MCF 10A (cell line): ENCODE results near the gene TLE3. TPM values are rescaled to one million over a fixed set of nuclear protein-coding genes. Genes with fewer than 3 reads are reported as not detected.

ENCODE experiments used
- BruUV-seq: library from RNA; stranded (reverse); fragments of 400-500 nt; replicated peaks from 2 replicates; lab custom pipeline; 2021; lab: Mats Ljungman, UMichigan
- CTCF ChIA-PET: fragments of 300-600 bp; sonication (Branson Sonifier 250); formaldehyde crosslinking; extraction: SDS; loops from one replicate; lab custom pipeline; 2021; ENCODE audit warnings: antibody characterized with exemption, inconsistent platforms; lab: Yijun Ruan, JAX
- POLR2A ChIA-PET: fragments of 300-600, 350-650 bp; sonication (Branson Sonifier 250); formaldehyde crosslinking; extraction: SDS; loops from one replicate; lab custom pipeline; 2020; ENCODE audit warnings: antibody characterized with exemption, inconsistent platforms; lab: Yijun Ruan, JAX
- DNase-seq: peaks from one replicate; pipeline ENCODE4 v3.0.0-alpha.2; 2018; ENCODE audit not compliant: unreplicated experiment
- H3K27ac Mint-ChIP-seq: one replicate; pipeline ENCODE4 v1.8.0; 2022; ENCODE audit warnings: mild to moderate bottlenecking, low read depth, mixed read lengths; ENCODE audit not compliant: unreplicated experiment
- H3K27me3 Mint-ChIP-seq: one replicate; pipeline ENCODE4 v1.8.0; 2022; ENCODE audit warnings: mixed read lengths; ENCODE audit not compliant: insufficient read depth, unreplicated experiment
- H3K36me3 Mint-ChIP-seq: one replicate; pipeline ENCODE4 v1.8.0; 2022; ENCODE audit warnings: mild to moderate bottlenecking, moderate library complexity, mixed read lengths; ENCODE audit not compliant: insufficient read depth, unreplicated experiment
- H3K4me1 Mint-ChIP-seq: one replicate; pipeline ENCODE4 v1.8.0; 2022; ENCODE audit warnings: mixed read lengths; ENCODE audit not compliant: insufficient read depth, unreplicated experiment
- H3K4me3 Mint-ChIP-seq: one replicate; pipeline ENCODE4 v1.8.0; 2022; ENCODE audit warnings: mild to moderate bottlenecking, moderate library complexity, mixed read lengths; ENCODE audit not compliant: unreplicated experiment
- H3K9me3 Mint-ChIP-seq: one replicate; pipeline ENCODE4 v1.8.0; 2022; ENCODE audit warnings: mixed read lengths; ENCODE audit not compliant: unreplicated experiment
- intact Hi-C: fragments of 100-400 bp; cut with micrococcal nuclease; formaldehyde crosslinking; loops from 2 replicates; pipeline ENCODE4 v1.14.1; 2022
- total RNA-seq: library from RNA; stranded (reverse); gene quantifications from 2 replicates; pipeline ENCODE4 v1.2.3, GENCODE V29; 2022
- TF ChIP-seq, protein P1 (sequence below): fragments of 200-600 bp; IDR thresholded peaks from one replicate; pipeline ENCODE4 v1.8.0; 2022; ENCODE audit warnings: antibody characterized with exemption, mild to moderate bottlenecking; ENCODE audit not compliant: unreplicated experiment

The TLE3 gene
- total RNA-seq, 1 experiment from 2014 or later = 23.2 TPM

GRCh38 chr15:70077188-70078147, 20.2 kb downstream of the TLE3 start:
- CTCF ChIA-PET = no interaction called here
- Mint-ChIP-seq H3K4me3 (no peak overlapping the region), H3K27me3 (no peaks in the 10 kb centered on the region), H3K9me3 (no peaks in the 10 kb centered on the region), H3K36me3 (peaks cover 31% of the 10 kb centered on the region), H3K27ac (no peak overlapping the region), H3K4me1 (no peaks in the 10 kb centered on the region)
- TF ChIP-seq, protein P1, sequence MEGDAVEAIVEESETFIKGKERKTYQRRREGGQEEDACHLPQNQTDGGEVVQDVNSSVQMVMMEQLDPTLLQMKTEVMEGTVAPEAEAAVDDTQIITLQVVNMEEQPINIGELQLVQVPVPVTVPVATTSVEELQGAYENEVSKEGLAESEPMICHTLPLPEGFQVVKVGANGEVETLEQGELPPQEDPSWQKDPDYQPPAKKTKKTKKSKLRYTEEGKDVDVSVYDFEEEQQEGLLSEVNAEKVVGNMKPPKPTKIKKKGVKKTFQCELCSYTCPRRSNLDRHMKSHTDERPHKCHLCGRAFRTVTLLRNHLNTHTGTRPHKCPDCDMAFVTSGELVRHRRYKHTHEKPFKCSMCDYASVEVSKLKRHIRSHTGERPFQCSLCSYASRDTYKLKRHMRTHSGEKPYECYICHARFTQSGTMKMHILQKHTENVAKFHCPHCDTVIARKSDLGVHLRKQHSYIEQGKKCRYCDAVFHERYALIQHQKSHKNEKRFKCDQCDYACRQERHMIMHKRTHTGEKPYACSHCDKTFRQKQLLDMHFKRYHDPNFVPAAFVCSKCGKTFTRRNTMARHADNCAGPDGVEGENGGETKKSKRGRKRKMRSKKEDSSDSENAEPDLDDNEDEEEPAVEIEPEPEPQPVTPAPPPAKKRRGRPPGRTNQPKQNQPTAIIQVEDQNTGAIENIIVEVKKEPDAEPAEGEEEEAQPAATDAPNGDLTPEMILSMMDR = no peak
- no peak for DNase-seq
- POLR2A ChIA-PET = interaction anchor here (1.2 kb wide), 1 partner anchor 203 kb away, joined by 3 read pairs; no protein-coding TSS in a partner anchor
- intact Hi-C loops = no loop called here
- BruUV-seq = no TSS peak

DNA sequence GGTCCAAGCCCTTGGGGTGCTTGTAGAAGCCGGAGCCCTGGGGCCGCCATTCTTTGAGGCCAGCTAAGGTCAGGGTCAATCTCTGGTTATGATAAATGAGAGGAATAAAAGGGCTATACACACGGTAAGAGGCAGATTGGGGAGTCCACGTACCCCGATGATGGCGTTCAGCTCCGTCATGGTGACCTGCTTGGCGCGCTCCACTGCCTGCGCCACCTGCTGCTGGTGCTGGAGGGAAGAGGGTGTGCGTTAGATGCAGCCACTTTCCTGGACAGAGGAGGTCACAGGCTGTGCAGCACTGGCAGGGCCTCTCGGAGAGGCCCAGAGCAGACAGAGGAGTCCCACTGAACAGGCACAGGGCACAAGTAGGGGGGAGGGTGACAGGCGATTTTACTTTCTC, 23.3 kb downstream of the TLE3 start:
- no TSS peak for BruUV-seq
- no peak for DNase-seq
- Mint-ChIP-seq H3K4me1 (no peaks in the 10 kb centered on the region), H3K36me3 (peaks cover 26% of the 10 kb centered on the region), H3K27me3 (no peaks in the 10 kb centered on the region), H3K27ac (no peak overlapping the region), H3K4me3 (no peak overlapping the region), H3K9me3 (no peaks in the 10 kb centered on the region)
- ChIA-PET POLR2A (no interaction called here), CTCF (interaction anchor here (1.0 to 1.1 kb wide), 2 partner anchors 8 to 54 kb away, joined by 3 read pairs; no protein-coding TSS in a partner anchor)
- TF ChIP-seq, protein P1 = no peak
- intact Hi-C loops = no loop called here

- CTCF ChIA-PET = interaction anchor here (0.8 kb wide), 1 partner anchor 387 kb away, joined by 3 read pairs; no protein-coding TSS in a partner anchor
- no peak overlapping the region for H3K4me3 Mint-ChIP-seq
- DNase-seq = no peak
- H3K4me1 Mint-ChIP-seq = no peaks in the 10 kb centered on the region
- peaks cover 20% of the 10 kb centered on the region for H3K36me3 Mint-ChIP-seq
- POLR2A ChIA-PET = no interaction called here
- intact Hi-C loops = no loop called here
- H3K9me3 Mint-ChIP-seq = no peaks in the 10 kb centered on the region
- TF ChIP-seq, protein P1 = no peak
- H3K27ac Mint-ChIP-seq = no peak overlapping the region
- no peaks in the 10 kb centered on the region for H3K27me3 Mint-ChIP-seq
- BruUV-seq = no TSS peak
Observed at GRCh38 chr15:70072479-70072878, 25.2 kb downstream of the TLE3 start.

- POLR2A ChIA-PET = no interaction called here
- no peaks in the 10 kb centered on the region for H3K9me3 Mint-ChIP-seq
- TF ChIP-seq, protein P1 = no peak
- no peak overlapping the region for H3K4me3 Mint-ChIP-seq
- no peak overlapping the region for H3K27ac Mint-ChIP-seq
- no peaks in the 10 kb centered on the region for H3K27me3 Mint-ChIP-seq
- DNase-seq = no peak
- peaks cover 18% of the 10 kb centered on the region for H3K36me3 Mint-ChIP-seq
- BruUV-seq = no TSS peak
- intact Hi-C loops = no loop called here
- no peaks in the 10 kb centered on the region for H3K4me1 Mint-ChIP-seq
- CTCF ChIA-PET = interaction anchor here (0.8 kb wide), 1 partner anchor 388 kb away, joined by 3 read pairs; no protein-coding TSS in a partner anchor
Observed at GRCh38 chr15:70071799-70072198, 25.9 kb downstream of the TLE3 start.
